ENCODE data around the gene PCSK6.

The PCSK6 gene

GRCh38 chr15:101310161-101310480 is 179.4 kb downstream of the PCSK6 start:
- Histone ChIP-seq H3K9me2 (replicated peaks; ENCODE audit: low read depth, low read length) (no peaks in the 10 kb centered on the region), H3F3A (ENCODE audit: low read depth) (no peaks in the 10 kb centered on the region), H3K9ac (ENCODE audit: low read depth, low read length, poor library complexity, severe bottlenecking) (no peak overlapping the region), H3K4me3 (ENCODE audit: low read length, poor library complexity, severe bottlenecking) (no peak overlapping the region), H3K4me1 (ENCODE audit: insufficient read depth, low read length, poor library complexity, severe bottlenecking) (no peaks in the 10 kb centered on the region), H3K36me3 (ENCODE audit: insufficient read depth, low read length) (no peaks in the 10 kb centered on the region), H4K20me1 (ENCODE audit: insufficient read depth, low read length, poor library complexity, severe bottlenecking) (no peaks in the 10 kb centered on the region), H3K79me2 (ENCODE audit: insufficient read depth, low read length) (no peaks in the 10 kb centered on the region), H3K27me3 (ENCODE audit: insufficient read depth, low read length, poor library complexity, severe bottlenecking) (no peaks in the 10 kb centered on the region), H2AFZ (ENCODE audit: low read length) (no peak overlapping the region), H3K9me3 (ENCODE audit: insufficient read depth, low read depth, low read length) (no peaks in the 10 kb centered on the region), H3K4me2 (ENCODE audit: low read depth, low read length, poor library complexity, severe bottlenecking) (no peak overlapping the region)
- TF ChIP-seq EZH2phosphoT487 (IDR thresholded peaks at IDR 0.05; ENCODE audit: borderline replicate concordance) = no peak
- TF ChIP-seq CTCF (conservative IDR thresholded peaks at IDR 0.05; ENCODE audit: low read length) = no peak

GRCh38 chr15:101309436-101310160 is 179.9 kb downstream of the PCSK6 start:
- Histone ChIP-seq H3K9me2 (replicated peaks; ENCODE audit: low read depth, low read length) (no peaks in the 10 kb centered on the region), H4K20me1 (ENCODE audit: insufficient read depth, low read length, poor library complexity, severe bottlenecking) (no peaks in the 10 kb centered on the region), H3K4me2 (ENCODE audit: low read depth, low read length, poor library complexity, severe bottlenecking) (no peak overlapping the region), H3K9ac (ENCODE audit: low read depth, low read length, poor library complexity, severe bottlenecking) (no peak overlapping the region), H3F3A (ENCODE audit: low read depth) (no peaks in the 10 kb centered on the region), H3K4me1 (ENCODE audit: insufficient read depth, low read length, poor library complexity, severe bottlenecking) (no peaks in the 10 kb centered on the region), H3K36me3 (ENCODE audit: insufficient read depth, low read length) (no peaks in the 10 kb centered on the region), H3K4me3 (ENCODE audit: low read length, poor library complexity, severe bottlenecking) (no peak overlapping the region), H3K27me3 (ENCODE audit: insufficient read depth, low read length, poor library complexity, severe bottlenecking) (no peaks in the 10 kb centered on the region), H2AFZ (ENCODE audit: low read length) (no peak overlapping the region), H3K9me3 (ENCODE audit: insufficient read depth, low read depth, low read length) (no peaks in the 10 kb centered on the region), H3K79me2 (ENCODE audit: insufficient read depth, low read length) (no peaks in the 10 kb centered on the region)
- TF ChIP-seq EZH2phosphoT487 (IDR thresholded peaks at IDR 0.05; ENCODE audit: borderline replicate concordance) (no peak), CTCF (conservative IDR thresholded peaks at IDR 0.05; ENCODE audit: low read length) (no peak)

DNA sequence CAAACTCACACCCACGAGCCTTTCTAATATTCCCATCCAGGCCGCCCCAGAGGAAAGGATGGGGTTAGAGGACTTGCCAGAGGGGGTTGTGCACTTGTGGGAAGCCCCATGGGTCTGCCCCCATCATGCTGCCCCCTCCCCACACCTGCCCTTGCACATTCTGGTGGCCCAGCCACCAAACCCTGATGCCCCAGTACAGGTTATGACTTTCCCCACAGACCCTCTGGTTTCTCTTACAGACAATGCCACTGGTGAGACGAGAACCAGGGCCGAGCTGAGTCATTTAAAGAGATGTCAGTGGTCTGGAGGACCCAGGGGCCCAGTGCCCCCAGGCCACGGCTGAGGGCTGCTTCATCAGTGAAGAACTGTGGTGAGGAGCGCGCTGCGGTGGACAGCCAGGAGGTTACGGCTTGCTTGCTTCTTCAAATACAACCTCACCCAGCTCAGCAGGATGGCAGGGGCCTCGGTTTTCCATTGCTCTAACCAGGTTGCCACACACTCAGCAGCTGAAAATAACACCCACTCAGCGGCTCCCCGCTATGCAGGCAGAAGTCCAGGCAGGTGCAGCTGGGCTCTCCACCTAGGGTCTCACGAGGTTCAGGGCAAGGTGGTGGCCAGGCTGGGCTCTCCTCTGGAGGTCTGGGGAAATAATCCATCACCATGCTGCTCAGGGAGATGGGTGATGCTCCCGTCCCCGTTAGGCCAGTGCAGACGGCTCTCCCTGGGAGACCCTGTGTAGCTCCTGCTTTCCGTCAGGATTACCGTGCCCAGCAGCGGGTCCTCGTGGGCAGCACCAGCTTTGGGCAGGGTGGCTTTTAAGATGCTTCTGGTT is 180.7 kb downstream of the PCSK6 start:
- no peaks in the 10 kb centered on the region for H3F3A ChIP-seq (ENCODE audit: low read depth)
- H3K4me3 ChIP-seq (ENCODE audit: low read length, poor library complexity, severe bottlenecking) = no peak overlapping the region
- no peaks in the 10 kb centered on the region for H4K20me1 ChIP-seq (ENCODE audit: insufficient read depth, low read length, poor library complexity, severe bottlenecking)
- H3K36me3 ChIP-seq (ENCODE audit: insufficient read depth, low read length) = no peaks in the 10 kb centered on the region
- no peak overlapping the region for H3K4me2 ChIP-seq (ENCODE audit: low read depth, low read length, poor library complexity, severe bottlenecking)
- TF ChIP-seq CTCF (conservative IDR thresholded peaks at IDR 0.05; ENCODE audit: low read length) (no peak), EZH2phosphoT487 (IDR thresholded peaks at IDR 0.05; ENCODE audit: borderline replicate concordance) (no peak)
- no peaks in the 10 kb centered on the region for H3K9me3 ChIP-seq (ENCODE audit: insufficient read depth, low read depth, low read length)
- no peaks in the 10 kb centered on the region for H3K4me1 ChIP-seq (ENCODE audit: insufficient read depth, low read length, poor library complexity, severe bottlenecking)
- no peaks in the 10 kb centered on the region for H3K79me2 ChIP-seq (ENCODE audit: insufficient read depth, low read length)
- no peak overlapping the region for H3K9ac ChIP-seq (ENCODE audit: low read depth, low read length, poor library complexity, severe bottlenecking)
- no peak overlapping the region for H2AFZ ChIP-seq (ENCODE audit: low read length)
- H3K27me3 ChIP-seq (ENCODE audit: insufficient read depth, low read length, poor library complexity, severe bottlenecking) = no peaks in the 10 kb centered on the region
- no peaks in the 10 kb centered on the region for H3K9me2 ChIP-seq (replicated peaks; ENCODE audit: low read depth, low read length)
